ENCODE results near the gene MVD.

MVD gene

GRCh38 chr16:88701581-88702370 lies 38.9 kb upstream of the MVD start:
- no peak for TF ChIP-seq CTCF (IDR thresholded peaks at IDR 0.05; ENCODE audit: extremely low read depth, insufficient read depth, missing control alignments)
- in situ Hi-C loops (cut with MboI; ENCODE audit: low pct_unique_long_range_greater_than_20kb, low sequenced_read_pairs, unreplicated experiment): no loop called here
- no peak for DNase-seq (ENCODE audit: low spot score)

- no peak for TF ChIP-seq CTCF (IDR thresholded peaks at IDR 0.05; ENCODE audit: extremely low read depth, insufficient read depth, missing control alignments)
- peak; percentile 93 for DNase-seq (ENCODE audit: low spot score)
- in situ Hi-C loops (cut with MboI; ENCODE audit: low pct_unique_long_range_greater_than_20kb, low sequenced_read_pairs, unreplicated experiment): no loop called here
Observed at GRCh38 chr16:88700636-88701482, 38.0 kb upstream of the MVD start.

- DNase-seq (ENCODE audit: low spot score): no peak
- TF ChIP-seq CTCF (IDR thresholded peaks at IDR 0.05; ENCODE audit: extremely low read depth, insufficient read depth, missing control alignments): no peak
- in situ Hi-C loops (cut with MboI; ENCODE audit: low pct_unique_long_range_greater_than_20kb, low sequenced_read_pairs, unreplicated experiment): no loop called here
Observed at GRCh38 chr16:88700322-88700635, 37.4 kb upstream of the MVD start.

GRCh38 chr16:88699180-88699579 lies 36.3 kb upstream of the MVD start:
- TF ChIP-seq CTCF (IDR thresholded peaks at IDR 0.05; ENCODE audit: extremely low read depth, insufficient read depth, missing control alignments): no peak
- no peak for DNase-seq (ENCODE audit: low spot score)
- in situ Hi-C loops (cut with MboI; ENCODE audit: low pct_unique_long_range_greater_than_20kb, low sequenced_read_pairs, unreplicated experiment): no loop called here

GRCh38 chr16:88698646-88699045 lies 35.8 kb upstream of the MVD start:
- no peak for DNase-seq (ENCODE audit: low spot score)
- in situ Hi-C loops (cut with MboI; ENCODE audit: low pct_unique_long_range_greater_than_20kb, low sequenced_read_pairs, unreplicated experiment): no loop called here
- TF ChIP-seq CTCF (IDR thresholded peaks at IDR 0.05; ENCODE audit: extremely low read depth, insufficient read depth, missing control alignments): no peak

GRCh38 chr16:88697831-88698615 lies 35.1 kb upstream of the MVD start:
- in situ Hi-C loops (cut with MboI; ENCODE audit: low pct_unique_long_range_greater_than_20kb, low sequenced_read_pairs, unreplicated experiment): no loop called here
- TF ChIP-seq CTCF (IDR thresholded peaks at IDR 0.05; ENCODE audit: extremely low read depth, insufficient read depth, missing control alignments): peak; percentile 39
- no peak for DNase-seq (ENCODE audit: low spot score)

Data from GM13977 (cell line).